IMR-90 (cell line): ENCODE results near the gene SPCS2. TPM values are rescaled to one million over a fixed set of nuclear protein-coding genes. Genes with fewer than 3 reads are reported as not detected.

Source experiments
- ATAC-seq: fragments of 200-7000 bp; cut with Tn5 transposase; 2 replicates; pipeline ENCODE4 v1.9.1; 2020; ENCODE audit warnings: low read depth, mild to moderate bottlenecking, moderate library complexity
- BruUV-seq: library from RNA; stranded (reverse); fragments of 400-500 nt; replicated peaks from 2 replicates; lab custom pipeline; 2021; lab: Mats Ljungman, UMichigan
- CTCF ChIA-PET: fragments of 300-600 bp; formaldehyde crosslinking; extraction: SDS; loops from one replicate; lab custom pipeline; 2021; ENCODE audit warnings: antibody characterized with exemption; lab: Yijun Ruan, JAX
- POLR2A ChIA-PET: fragments of 300-600 bp; sonication (Branson Sonifier 250); formaldehyde crosslinking; loops from one replicate; lab custom pipeline; 2022; ENCODE audit warnings: antibody characterized with exemption; ENCODE audit not compliant: unreplicated experiment; lab: Charles Lee
- DNase-seq: peaks from one replicate; pipeline ENCODE4 v3.0.0; 2013
- H2AFZ ChIP-seq: replicated peaks from 2 replicates; pipeline ENCODE3; 2013; ENCODE audit warnings: low read length, mild to moderate bottlenecking; ENCODE audit not compliant: poor library complexity
- H2AK5ac ChIP-seq: 2 replicates; pipeline ENCODE4 v1.6.1; 2013; ENCODE audit warnings: low read depth, low read length, inconsistent platforms
- H2AK9ac ChIP-seq: replicated peaks from 2 replicates; pipeline ENCODE3; 2013; ENCODE audit warnings: mild to moderate bottlenecking, low read depth, low read length, moderate library complexity; ENCODE audit not compliant: poor library complexity
- H2BK120ac ChIP-seq: 2 replicates; pipeline ENCODE4 v1.6.1; 2013; ENCODE audit warnings: low read depth, low read length, inconsistent platforms
- H2BK15ac ChIP-seq: 3 replicates; pipeline ENCODE4 v1.6.1; 2013; ENCODE audit warnings: low read depth, low read length, inconsistent platforms
- H2BK20ac ChIP-seq: 2 replicates; pipeline ENCODE4 v1.6.1; 2013; ENCODE audit warnings: low read depth, mild to moderate bottlenecking, inconsistent platforms, low read length, moderate library complexity
- H2BK5ac ChIP-seq: 2 replicates; pipeline ENCODE4 v1.6.1; 2013; ENCODE audit warnings: mild to moderate bottlenecking, low read depth, low read length, inconsistent platforms; ENCODE audit not compliant: poor library complexity, severe bottlenecking
- H3K14ac ChIP-seq: replicated peaks from 2 replicates; pipeline ENCODE4 v1.6.1; 2013; ENCODE audit warnings: low read depth, low read length, inconsistent platforms
- H3K18ac ChIP-seq: 2 replicates; pipeline ENCODE4 v1.6.1; 2013; ENCODE audit warnings: low read depth, low read length, control low read depth
- H3K23ac ChIP-seq: 2 replicates; pipeline ENCODE4 v1.6.1; 2013; ENCODE audit warnings: low read depth, low read length, inconsistent platforms
- H3K27ac ChIP-seq: 2 replicates; pipeline ENCODE4 v1.5.1; 2013; ENCODE audit warnings: mild to moderate bottlenecking, control low read depth, low read length; ENCODE audit not compliant: insufficient read depth
- H3K27me3 ChIP-seq: 2 replicates; pipeline ENCODE4 v1.6.1; 2013; ENCODE audit warnings: low read length; ENCODE audit not compliant: control insufficient read depth, insufficient read depth
- H3K36me3 ChIP-seq: 2 replicates; pipeline ENCODE4 v1.6.1; 2013; ENCODE audit warnings: low read length, mixed read lengths; ENCODE audit not compliant: control insufficient read depth, insufficient read depth
- H3K4ac ChIP-seq: 2 replicates; pipeline ENCODE4 v1.6.1; 2013; ENCODE audit warnings: low read depth, low read length, inconsistent platforms
- H3K4me1 ChIP-seq: 2 replicates; pipeline ENCODE4 v1.6.1; 2013; ENCODE audit warnings: low read length, mixed read lengths; ENCODE audit not compliant: control insufficient read depth, insufficient read depth
- H3K4me2 ChIP-seq: 2 replicates; pipeline ENCODE4 v1.6.1; 2013; ENCODE audit warnings: low read depth, mild to moderate bottlenecking, control low read depth, low read length, moderate library complexity
- H3K4me3 ChIP-seq: 2 replicates; pipeline ENCODE4 v1.5.1; 2013; ENCODE audit warnings: low read depth, mild to moderate bottlenecking, control low read depth, low read length, moderate library complexity; ENCODE audit not compliant: insufficient read depth
- H3K56ac ChIP-seq: 2 replicates; pipeline ENCODE4 v1.6.1; 2013; ENCODE audit warnings: low read length, inconsistent platforms; ENCODE audit not compliant: insufficient read depth; ENCODE audit errors: extremely low read depth
- H3K79me1 ChIP-seq, 2 experiments: 2 replicates each; pipeline ENCODE4 v1.6.1; 2013; ENCODE audit warnings: low read length in 2 of 2, inconsistent platforms in 1 of 2, low read depth in 1 of 2
- H3K9ac ChIP-seq: 2 replicates; pipeline ENCODE4 v1.6.1; 2013; ENCODE audit warnings: low read depth, low read length, control low read depth
- H3K9me1 ChIP-seq: 2 replicates; pipeline ENCODE4 v1.6.1; 2013; ENCODE audit warnings: low read length, inconsistent platforms; ENCODE audit not compliant: insufficient read depth
- H3K9me3 ChIP-seq: 2 replicates; pipeline ENCODE4 v1.6.1; 2013; ENCODE audit warnings: low read length; ENCODE audit not compliant: control insufficient read depth, insufficient read depth
- H4K20me1 ChIP-seq: 2 replicates; pipeline ENCODE4 v1.6.1; 2013; ENCODE audit warnings: low read length, inconsistent platforms; ENCODE audit not compliant: insufficient read depth
- H4K5ac ChIP-seq: 2 replicates; pipeline ENCODE4 v1.6.1; 2013; ENCODE audit warnings: mild to moderate bottlenecking, low read depth, low read length, control low read depth
- H4K8ac ChIP-seq, 2 experiments: 2 replicates each; pipeline ENCODE4 v1.6.1; 2013; ENCODE audit warnings: low read depth in 2 of 2, low read length in 2 of 2, control low read depth in 1 of 2, inconsistent platforms in 1 of 2
- H4K91ac ChIP-seq: 2 replicates; pipeline ENCODE4 v1.6.1; 2013; ENCODE audit warnings: low read depth, low read length, inconsistent platforms; ENCODE audit not compliant: insufficient read depth
- ELK1 ChIP-seq: fragments of 150-350 bp; IDR thresholded peaks from 2 replicates; pipeline ENCODE4 v1.6.1; 2016; ENCODE audit warnings: low read depth, mild to moderate bottlenecking, low read length, moderate library complexity, borderline replicate concordance
- WGBS, 2 experiments: methylation state at CpG; one replicate each; pipeline versions ENCODE4 v1.1.5 to v1.1.7; 2013; ENCODE audit warnings: missing lambda C conversion rate in 2 of 2; ENCODE audit not compliant: insufficient read length in 1 of 2; ENCODE audit errors: extremely low coverage in 2 of 2; 5-methylcytosine and 5-hydroxymethylcytosine counted together
- dilution Hi-C: fragments of 300-500 bp; cut with HindIII; formaldehyde crosslinking; loops from one replicate; pipeline ENCODE4 v1.14.3; 2018; ENCODE audit warnings: low sequenced_read_pairs; ENCODE audit not compliant: unreplicated experiment
- in situ Hi-C: fragments of 300-500 bp; cut with MboI; formaldehyde crosslinking; loops from 3 replicates; pipeline ENCODE4 v1.14.3; 2019; ENCODE audit warnings: low sequenced_read_pairs, inconsistent platforms, mixed read lengths
- intact Hi-C: fragments of 100-400 bp; cut with micrococcal nuclease; formaldehyde crosslinking; loops from 2 replicates; pipeline ENCODE4 v1.10.0; 2022
- polyA plus RNA-seq, 3 experiments: library from polyadenylated mRNA; depleted of rRNA; stranded (reverse); fragments of >200 nt; gene quantifications; 2 replicates each; pipeline ENCODE4 v1.2.3, GENCODE V29; 2012; ENCODE audit warnings: low replicate concordance in 1 of 3
- total RNA-seq: library from RNA; depleted of rRNA; stranded (reverse); fragments of >200 nt; gene quantifications from 2 replicates; pipeline ENCODE4 v1.2.3, GENCODE V29; 2012

The SPCS2 gene
- total and polyA plus RNA-seq, 2 of the 4 experiments (the other 2 are of a cell fraction) = 15.4 to 76.0 TPM

- no peak overlapping the region for H3K14ac ChIP-seq
- no peaks in the 10 kb centered on the region; a peak in 1 of 4 replicates for H3K79me1 ChIP-seq
- H3K36me3 ChIP-seq = peaks cover 15% of the 10 kb centered on the region
- H2BK120ac ChIP-seq = no peak overlapping the region
- H3K27ac ChIP-seq = no peak overlapping the region
- no peak overlapping the region for H2AK5ac ChIP-seq
- H4K5ac ChIP-seq = no peak overlapping the region
- DNase-seq = no peak
- no peak overlapping the region for H3K4ac ChIP-seq
- H3K4me1 ChIP-seq = no peaks in the 10 kb centered on the region
- H3K4me2 ChIP-seq = no peak overlapping the region
- ChIA-PET POLR2A (no interaction called here), CTCF (no interaction called here)
- WGBS, 2 experiments = no CpG with 5 or more reads among the region's 1 CpG
- no peak overlapping the region for H3K23ac ChIP-seq
- H4K8ac ChIP-seq = no peak overlapping the region
- in situ Hi-C loops = no loop called here
- H2BK15ac ChIP-seq = no peak overlapping the region
- H2AK9ac ChIP-seq = no peak overlapping the region
- H3K4me3 ChIP-seq = no peak overlapping the region
- H3K18ac ChIP-seq = no peak overlapping the region
- BruUV-seq = no TSS peak
- no peak overlapping the region for H2BK5ac ChIP-seq
- no peak overlapping the region for H2AFZ ChIP-seq
- H2BK20ac ChIP-seq = no peak overlapping the region
- H3K9me3 ChIP-seq = no peaks in the 10 kb centered on the region
- dilution Hi-C loops = no loop called here
- H4K20me1 ChIP-seq = no peaks in the 10 kb centered on the region
- no peak for TF ChIP-seq ELK1
- no peak overlapping the region for H4K91ac ChIP-seq
- ATAC-seq = no peak
- no peak overlapping the region for H3K56ac ChIP-seq
- H3K9me1 ChIP-seq = peaks cover 5% of the 10 kb centered on the region; the same call in 1 of the 2 replicates
- no peaks in the 10 kb centered on the region for H3K27me3 ChIP-seq
- no peak overlapping the region for H3K9ac ChIP-seq
- intact Hi-C loops = no loop called here
These were observed 53.5 kb downstream of the SPCS2 start for GRCh38 chr11:75002516-75002915.
